ENCODE results near the gene SYT6.

DNA sequence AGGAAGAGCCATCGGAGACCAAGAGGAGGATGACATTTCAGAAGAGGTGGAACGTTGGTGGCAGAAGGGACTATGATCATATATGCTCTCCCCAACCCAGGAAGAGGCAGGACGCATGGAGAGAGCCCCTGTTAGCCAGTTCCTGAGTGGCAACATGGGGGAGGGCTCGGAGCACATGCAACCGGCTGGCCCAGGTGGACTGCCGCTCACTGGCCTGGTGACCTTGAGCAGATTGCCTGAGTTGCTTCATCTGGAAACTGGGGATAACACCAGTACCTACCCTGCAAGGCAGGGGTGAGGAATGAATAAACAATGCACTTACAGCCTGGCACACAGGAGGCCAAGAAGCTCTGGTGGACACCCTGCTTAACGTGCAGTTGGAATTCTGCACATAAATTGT, 29.0 kb downstream of the SYT6 start:
- TF ChIP-seq, protein P1, sequence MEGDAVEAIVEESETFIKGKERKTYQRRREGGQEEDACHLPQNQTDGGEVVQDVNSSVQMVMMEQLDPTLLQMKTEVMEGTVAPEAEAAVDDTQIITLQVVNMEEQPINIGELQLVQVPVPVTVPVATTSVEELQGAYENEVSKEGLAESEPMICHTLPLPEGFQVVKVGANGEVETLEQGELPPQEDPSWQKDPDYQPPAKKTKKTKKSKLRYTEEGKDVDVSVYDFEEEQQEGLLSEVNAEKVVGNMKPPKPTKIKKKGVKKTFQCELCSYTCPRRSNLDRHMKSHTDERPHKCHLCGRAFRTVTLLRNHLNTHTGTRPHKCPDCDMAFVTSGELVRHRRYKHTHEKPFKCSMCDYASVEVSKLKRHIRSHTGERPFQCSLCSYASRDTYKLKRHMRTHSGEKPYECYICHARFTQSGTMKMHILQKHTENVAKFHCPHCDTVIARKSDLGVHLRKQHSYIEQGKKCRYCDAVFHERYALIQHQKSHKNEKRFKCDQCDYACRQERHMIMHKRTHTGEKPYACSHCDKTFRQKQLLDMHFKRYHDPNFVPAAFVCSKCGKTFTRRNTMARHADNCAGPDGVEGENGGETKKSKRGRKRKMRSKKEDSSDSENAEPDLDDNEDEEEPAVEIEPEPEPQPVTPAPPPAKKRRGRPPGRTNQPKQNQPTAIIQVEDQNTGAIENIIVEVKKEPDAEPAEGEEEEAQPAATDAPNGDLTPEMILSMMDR (conservative IDR thresholded peaks at IDR 0.05) = no peak
- no peak for TF ChIP-seq EZH2 (IDR thresholded peaks at IDR 0.05; ENCODE audit: low read depth)
